Lower lobe of right lung (tissue), 2 donors: ENCODE measurements around the gene RTN1. TPM values are rescaled to one million over a fixed set of nuclear protein-coding genes. Genes with fewer than 3 reads are reported as not detected.

Experiments used
- ATAC-seq, 2 donors: fragments of 200-7000 bp; cut with Tn5 transposase; one replicate each; pipeline ENCODE4 v1.9.1; 2020 to 2022; ENCODE audit warnings: mild to moderate bottlenecking in 2 of 2, moderate library complexity in 2 of 2
- DNase-seq: peaks from one replicate; pipeline ENCODE4 v3.0.0-alpha.2; 2020
- H3K27ac ChIP-seq: fragments of 200-600 bp; one replicate; pipeline ENCODE4 v1.8.0; 2022
- H3K27me3 ChIP-seq: fragments of 200-600 bp; one replicate; pipeline ENCODE4 v1.8.0; 2022; ENCODE audit warnings: low read depth
- H3K36me3 ChIP-seq: fragments of 200-600 bp; one replicate; pipeline ENCODE4 v1.8.0; 2022; ENCODE audit warnings: mild to moderate bottlenecking
- H3K4me1 ChIP-seq: fragments of 200-600 bp; one replicate; pipeline ENCODE4 v1.8.0; 2022
- H3K4me3 ChIP-seq: fragments of 200-600 bp; one replicate; pipeline ENCODE4 v1.8.0; 2022; ENCODE audit warnings: mild to moderate bottlenecking
- H3K9me3 ChIP-seq: fragments of 200-600 bp; one replicate; pipeline ENCODE4 v1.8.0; 2022
- intact Hi-C: fragments of 100-400 bp; cut with DNase I; formaldehyde crosslinking; loops from one replicate; pipeline ENCODE4 v1.11.0; 2022
- total RNA-seq: library from RNA; stranded (reverse); fragmentation: NEBNext Ultra II Directional; extraction: Animal tissue kit (Norgen Biotek cat#: 25700); gene quantifications from one replicate; pipeline ENCODE4 v1.2.1, GENCODE V29; 2021
- TF ChIP-seq, protein P1 (sequence below): fragments of 200-600 bp; IDR thresholded peaks from one replicate; pipeline ENCODE4 v1.8.0; 2022; ENCODE audit warnings: antibody characterized with exemption, mild to moderate bottlenecking
- donor health status: DM: no; HTN: yes; CAD: no; lungs with severe emphysema.

The RTN1 gene
- total RNA-seq, 1 donor from 2014 or later = 18.2 TPM

DNA sequence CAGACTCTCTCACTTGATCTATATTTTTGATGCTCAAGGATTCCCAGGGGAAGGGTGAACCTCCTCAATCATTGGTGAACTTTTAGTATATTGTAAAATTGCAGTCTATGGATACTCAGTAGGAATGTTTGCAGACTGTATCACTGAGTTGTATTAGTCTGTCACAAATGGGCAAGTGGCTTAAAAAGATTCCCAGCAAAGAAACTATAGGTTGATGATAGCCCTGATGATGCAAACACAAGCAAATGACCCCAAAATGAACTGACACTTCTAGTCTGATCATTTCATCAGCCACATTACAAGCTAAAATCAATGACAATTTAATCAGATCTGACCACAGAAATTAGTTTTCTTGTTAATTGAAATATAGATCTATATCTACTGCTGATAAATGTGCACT is 59.5 kb downstream of the RTN1 start:
- Histone ChIP-seq H3K36me3 (no peaks in the 10 kb centered on the region), H3K4me3 (no peak overlapping the region), H3K4me1 (no peaks in the 10 kb centered on the region), H3K27ac (no peak overlapping the region), H3K9me3 (no peaks in the 10 kb centered on the region), H3K27me3 (no peaks in the 10 kb centered on the region)
- intact Hi-C loops = no loop called here
- TF ChIP-seq, protein P1, sequence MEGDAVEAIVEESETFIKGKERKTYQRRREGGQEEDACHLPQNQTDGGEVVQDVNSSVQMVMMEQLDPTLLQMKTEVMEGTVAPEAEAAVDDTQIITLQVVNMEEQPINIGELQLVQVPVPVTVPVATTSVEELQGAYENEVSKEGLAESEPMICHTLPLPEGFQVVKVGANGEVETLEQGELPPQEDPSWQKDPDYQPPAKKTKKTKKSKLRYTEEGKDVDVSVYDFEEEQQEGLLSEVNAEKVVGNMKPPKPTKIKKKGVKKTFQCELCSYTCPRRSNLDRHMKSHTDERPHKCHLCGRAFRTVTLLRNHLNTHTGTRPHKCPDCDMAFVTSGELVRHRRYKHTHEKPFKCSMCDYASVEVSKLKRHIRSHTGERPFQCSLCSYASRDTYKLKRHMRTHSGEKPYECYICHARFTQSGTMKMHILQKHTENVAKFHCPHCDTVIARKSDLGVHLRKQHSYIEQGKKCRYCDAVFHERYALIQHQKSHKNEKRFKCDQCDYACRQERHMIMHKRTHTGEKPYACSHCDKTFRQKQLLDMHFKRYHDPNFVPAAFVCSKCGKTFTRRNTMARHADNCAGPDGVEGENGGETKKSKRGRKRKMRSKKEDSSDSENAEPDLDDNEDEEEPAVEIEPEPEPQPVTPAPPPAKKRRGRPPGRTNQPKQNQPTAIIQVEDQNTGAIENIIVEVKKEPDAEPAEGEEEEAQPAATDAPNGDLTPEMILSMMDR = no peak
- ATAC-seq = no peak
- DNase-seq = no peak

DNA sequence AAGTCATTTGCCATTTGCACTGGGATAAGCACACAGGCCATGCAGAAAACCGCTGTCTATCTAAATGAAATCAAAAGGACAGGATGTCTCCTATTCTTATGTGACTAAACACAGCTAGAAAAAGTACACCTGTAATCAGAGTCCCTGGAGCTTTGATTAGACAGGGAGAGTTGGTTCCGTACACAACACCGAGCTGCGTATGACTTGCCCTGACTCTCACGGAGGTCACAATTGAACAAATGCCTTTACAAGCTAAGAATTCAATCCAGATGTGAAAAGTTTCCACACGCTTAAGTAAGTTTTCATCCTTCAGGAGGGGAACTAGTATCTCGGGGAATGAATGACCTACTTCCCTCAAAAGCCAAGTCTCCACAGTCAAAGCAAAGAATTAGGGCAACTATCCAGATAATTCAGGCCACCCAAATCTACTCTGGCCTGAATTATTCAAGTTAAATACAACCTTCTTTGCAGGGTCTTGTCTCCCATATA is 67.5 kb downstream of the RTN1 start:
- ATAC-seq (no peak), DNase-seq (no peak)
- H3K9me3 ChIP-seq = no peaks in the 10 kb centered on the region
- H3K36me3 ChIP-seq = no peaks in the 10 kb centered on the region
- no peaks in the 10 kb centered on the region for H3K4me1 ChIP-seq
- no peak overlapping the region for H3K27ac ChIP-seq
- H3K27me3 ChIP-seq = no peaks in the 10 kb centered on the region
- H3K4me3 ChIP-seq = no peak overlapping the region
- intact Hi-C loops = no loop called here
- TF ChIP-seq, protein P1 = no peak

DNA sequence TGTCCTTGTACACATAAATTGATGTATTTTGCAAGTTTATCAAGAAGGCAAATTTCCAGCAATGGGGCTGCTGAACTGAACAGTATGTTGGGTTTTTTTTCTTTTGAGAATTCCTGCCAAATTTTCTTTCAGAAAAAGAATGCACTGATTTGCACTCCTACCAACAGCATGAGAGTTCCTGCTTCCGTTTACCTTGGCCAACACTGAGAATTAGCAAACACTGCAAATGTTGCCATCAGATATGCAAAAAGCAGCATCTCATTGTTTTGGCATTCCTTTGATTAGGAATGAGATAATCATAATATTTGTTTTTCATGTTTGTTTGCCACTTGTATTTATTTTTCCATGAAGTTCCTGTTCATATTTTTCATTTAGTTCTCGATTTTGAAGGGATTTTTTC is 82.4 kb downstream of the RTN1 start:
- intact Hi-C loops = no loop called here
- Histone ChIP-seq H3K36me3 (no peaks in the 10 kb centered on the region), H3K9me3 (no peaks in the 10 kb centered on the region)

DNA sequence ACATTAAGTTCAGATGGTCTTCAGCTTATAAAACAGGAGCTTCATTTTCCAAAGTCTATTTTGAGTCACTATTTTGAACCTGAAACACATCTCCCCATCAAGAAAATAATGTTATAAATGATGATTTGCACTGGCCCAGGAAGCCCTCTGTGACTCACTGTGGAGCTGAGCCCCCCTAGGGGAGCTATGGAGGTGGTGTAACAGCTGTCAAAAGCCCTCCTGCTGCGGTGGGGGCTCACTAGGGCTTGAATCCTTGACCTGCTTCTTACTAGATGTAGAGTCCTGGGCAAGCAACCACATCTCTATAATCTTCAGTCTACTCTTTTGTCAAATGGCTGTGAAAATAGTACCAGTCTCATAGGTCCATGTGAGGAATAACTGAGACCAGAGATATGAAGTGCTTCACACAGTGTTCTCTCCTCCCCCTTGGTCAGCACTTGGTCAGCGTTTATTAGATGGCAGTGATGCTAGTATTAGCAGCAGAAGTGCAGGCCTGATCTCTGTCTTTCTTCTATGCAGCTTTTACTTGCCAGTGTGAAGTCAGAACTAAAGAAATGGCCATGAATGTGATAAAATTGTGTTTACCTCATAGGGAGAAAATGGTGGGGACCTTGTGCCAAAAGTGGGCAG is 83.4 kb downstream of the RTN1 start:
- H3K4me1 ChIP-seq = no peaks in the 10 kb centered on the region
- H3K27ac ChIP-seq = no peak overlapping the region
- no peaks in the 10 kb centered on the region for H3K9me3 ChIP-seq
- no peaks in the 10 kb centered on the region for H3K36me3 ChIP-seq
- TF ChIP-seq, protein P1 = no peak
- intact Hi-C loops = no loop called here
- no peak for DNase-seq
- ATAC-seq = no peak
- H3K27me3 ChIP-seq = no peaks in the 10 kb centered on the region
- H3K4me3 ChIP-seq = no peak overlapping the region

More for the DNA sequence above, 82.4 kb downstream of the RTN1 start:
- DNase-seq (no peak), ATAC-seq (no peak)
- Histone ChIP-seq H3K4me1 (no peaks in the 10 kb centered on the region), H3K27ac (no peak overlapping the region), H3K27me3 (no peaks in the 10 kb centered on the region), H3K4me3 (no peak overlapping the region)
- TF ChIP-seq, protein P1 = no peak

DNA sequence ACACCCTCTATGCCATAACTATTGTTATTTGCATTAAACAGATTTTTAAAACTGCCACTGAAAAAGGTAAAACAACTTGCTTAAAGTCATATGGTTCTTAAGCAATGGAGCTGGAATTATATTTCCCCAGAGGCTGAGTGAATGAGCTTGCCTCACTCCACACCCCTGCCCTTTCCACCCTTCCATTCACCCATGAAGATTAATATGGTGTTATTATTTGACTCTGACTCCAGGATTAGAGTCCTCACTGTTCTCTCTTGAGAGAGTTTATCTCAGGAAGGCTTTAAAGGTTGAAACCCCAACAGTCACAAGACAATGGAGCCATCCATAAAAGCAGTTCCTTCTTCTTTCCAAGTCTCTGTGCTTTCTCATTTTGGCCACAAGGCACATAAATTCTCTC is 84.9 kb downstream of the RTN1 start:
- Histone ChIP-seq H3K4me3 (no peak overlapping the region), H3K4me1 (no peaks in the 10 kb centered on the region), H3K27ac (no peak overlapping the region), H3K9me3 (no peaks in the 10 kb centered on the region), H3K36me3 (no peaks in the 10 kb centered on the region), H3K27me3 (no peaks in the 10 kb centered on the region)
- intact Hi-C loops = no loop called here
- no peak for DNase-seq
- TF ChIP-seq, protein P1 = no peak
- no peak for ATAC-seq
